GM21723 (cell line): ENCODE results near the gene PRKAB2.
"Not testable (repeated sequence)": the region's sequence is repeated elsewhere in the genome, so short reads cannot be mapped to it uniquely, and the experiment has no call there.

ENCODE experiments used
- ATAC-seq: cut with Tn5 transposase; IDR thresholded peaks from one replicate; pipeline ENCODE4 v1.9.1; 2021; ENCODE audit warnings: mild to moderate bottlenecking, moderate library complexity; ENCODE audit not compliant: unreplicated experiment

The PRKAB2 gene

GRCh38 chr1:147111381-147112130 is 60.7 kb downstream of the PRKAB2 start:
- ATAC-seq = no peak

DNA sequence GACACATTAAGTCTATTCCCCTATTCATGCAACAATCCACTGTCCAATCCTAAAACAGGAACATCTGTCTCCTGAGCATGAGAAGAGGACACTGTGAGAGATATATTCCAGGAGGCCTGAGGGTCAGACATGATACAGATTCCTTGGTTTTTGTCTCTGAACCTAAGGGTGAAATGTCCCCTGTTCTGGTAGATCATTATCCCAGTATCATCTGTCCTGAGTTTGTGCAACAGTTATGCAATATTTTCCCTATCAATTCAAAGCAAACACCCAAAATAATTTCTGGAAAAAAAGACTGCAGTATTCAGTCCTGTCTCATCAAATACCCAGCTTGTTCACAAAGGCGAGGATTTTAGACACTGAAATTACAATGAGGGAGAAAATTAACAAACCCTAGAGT is 61.4 kb downstream of the PRKAB2 start:
- ATAC-seq = no peak

GRCh38 chr1:147110434-147110833 is 61.8 kb downstream of the PRKAB2 start:
- no peak for ATAC-seq

DNA sequence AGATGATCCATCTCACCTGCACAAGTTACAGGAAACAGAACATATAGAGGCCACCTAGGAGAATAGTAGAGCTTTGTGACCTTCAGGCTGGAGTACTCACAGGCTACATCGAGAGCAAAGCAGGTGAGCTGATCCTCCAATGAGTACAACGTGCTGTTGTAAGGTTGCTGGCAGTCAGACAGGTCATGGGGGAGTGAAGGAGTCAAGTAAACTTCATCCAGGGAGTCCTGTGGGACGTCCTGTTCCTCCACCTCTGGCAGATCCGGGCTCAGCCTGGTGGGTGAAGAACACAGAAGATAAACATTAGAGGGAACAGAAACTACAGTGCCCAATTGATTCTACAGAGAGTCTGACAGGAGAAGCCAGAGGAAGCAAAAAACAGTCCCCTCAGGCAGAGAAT is 62.5 kb downstream of the PRKAB2 start:
- ATAC-seq = no peak

DNA sequence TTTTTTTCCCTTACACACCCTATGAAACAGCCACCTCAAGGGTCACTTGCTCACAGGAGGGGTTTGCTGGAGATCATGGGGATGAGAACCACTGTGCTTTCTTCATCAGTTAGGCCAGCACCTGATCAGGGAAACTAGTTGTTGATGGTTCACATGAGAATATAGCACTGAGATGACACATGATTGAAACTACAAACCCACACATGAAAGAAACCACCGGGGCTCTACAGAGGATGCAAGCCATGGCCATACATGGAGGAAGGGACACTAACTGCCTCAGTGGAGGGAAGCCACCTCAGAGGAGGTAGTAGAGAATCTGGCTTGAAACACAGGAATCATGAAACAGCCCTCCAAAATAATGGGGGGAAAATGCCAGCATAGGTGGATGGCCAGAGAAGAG is 63.2 kb downstream of the PRKAB2 start:
- ATAC-seq = peak; percentile 67

GRCh38 chr1:147106407-147106881 is 65.8 kb downstream of the PRKAB2 start:
- ATAC-seq = not testable (repeated sequence)

- ATAC-seq = no peak
Observed at GRCh38 chr1:147105909-147106308, 66.4 kb downstream of the PRKAB2 start.
